B cell (primary cell): ENCODE data around the gene SLC37A1.

Experiments
- EZH2 ChIP-seq: IDR thresholded peaks from 2 replicates; pipeline ENCODE4 v1.6.1; 2012; ENCODE audit warnings: borderline replicate concordance, low read depth, mild to moderate bottlenecking, moderate library complexity, low read length; ENCODE audit not compliant: insufficient read depth, poor library complexity, severe bottlenecking
- TF ChIP-seq, protein P1 (sequence below): fragments of 200-600 bp; IDR thresholded peaks from one replicate; pipeline ENCODE4 v1.8.0; 2022; ENCODE audit warnings: antibody characterized with exemption, mild to moderate bottlenecking

DNA sequence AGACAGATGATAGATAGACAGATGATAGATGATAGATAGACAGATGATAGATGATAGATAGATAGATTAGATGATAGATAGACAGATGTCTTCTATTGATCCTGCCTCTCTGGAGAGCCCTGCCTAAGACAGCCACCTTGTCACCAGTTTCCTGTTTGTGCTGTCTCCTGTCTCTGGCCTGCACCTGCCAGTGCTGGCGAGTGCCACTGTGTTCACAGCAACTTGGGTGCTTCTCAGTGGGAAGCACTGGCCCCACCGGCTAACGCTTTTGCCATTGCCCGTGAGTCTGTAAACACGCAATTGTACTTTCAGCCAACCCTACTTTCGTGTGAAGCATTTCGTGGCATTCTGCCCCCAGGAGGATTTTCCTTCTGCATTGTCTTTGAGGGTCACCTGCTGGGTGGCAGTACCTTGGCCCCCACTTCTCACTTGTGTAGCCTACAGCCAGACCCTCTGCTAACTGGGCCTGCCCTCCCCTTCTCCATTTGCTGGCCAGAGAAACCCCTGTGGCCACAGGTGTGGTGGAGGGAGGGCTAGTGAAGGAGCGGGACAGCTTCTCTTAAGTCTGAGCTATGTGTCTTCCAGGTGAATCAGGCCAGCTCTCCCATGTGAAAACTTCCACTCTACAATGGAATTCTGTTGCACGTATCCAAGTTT, 116.4 kb downstream of the SLC37A1 start:
- TF ChIP-seq, protein P1, sequence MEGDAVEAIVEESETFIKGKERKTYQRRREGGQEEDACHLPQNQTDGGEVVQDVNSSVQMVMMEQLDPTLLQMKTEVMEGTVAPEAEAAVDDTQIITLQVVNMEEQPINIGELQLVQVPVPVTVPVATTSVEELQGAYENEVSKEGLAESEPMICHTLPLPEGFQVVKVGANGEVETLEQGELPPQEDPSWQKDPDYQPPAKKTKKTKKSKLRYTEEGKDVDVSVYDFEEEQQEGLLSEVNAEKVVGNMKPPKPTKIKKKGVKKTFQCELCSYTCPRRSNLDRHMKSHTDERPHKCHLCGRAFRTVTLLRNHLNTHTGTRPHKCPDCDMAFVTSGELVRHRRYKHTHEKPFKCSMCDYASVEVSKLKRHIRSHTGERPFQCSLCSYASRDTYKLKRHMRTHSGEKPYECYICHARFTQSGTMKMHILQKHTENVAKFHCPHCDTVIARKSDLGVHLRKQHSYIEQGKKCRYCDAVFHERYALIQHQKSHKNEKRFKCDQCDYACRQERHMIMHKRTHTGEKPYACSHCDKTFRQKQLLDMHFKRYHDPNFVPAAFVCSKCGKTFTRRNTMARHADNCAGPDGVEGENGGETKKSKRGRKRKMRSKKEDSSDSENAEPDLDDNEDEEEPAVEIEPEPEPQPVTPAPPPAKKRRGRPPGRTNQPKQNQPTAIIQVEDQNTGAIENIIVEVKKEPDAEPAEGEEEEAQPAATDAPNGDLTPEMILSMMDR = no peak
- TF ChIP-seq EZH2 = no peak
